A549 (cell line): Measurements from ENCODE around the gene IGF1R.

Experiments
- BHLHE40 ChIP-seq: IDR thresholded peaks from 2 replicates; pipeline ENCODE4 v1.6.1; 2012; ENCODE audit warnings: low read depth, low read length, inconsistent platforms
- CBX2 ChIP-seq: fragments of 200-600 bp; sonication (generic); IDR thresholded peaks from 2 replicates; pipeline ENCODE4 v1.6.1; 2016; ENCODE audit warnings: low read depth, mild to moderate bottlenecking, borderline replicate concordance
- CTCF ChIP-seq: fragments of >200 bp; sonication (Bioruptor Twin); formaldehyde crosslinking; IDR thresholded peaks from 3 replicates; pipeline ENCODE4 v1.5.1; 2016
- ELK1 ChIP-seq: fragments of 150-350 bp; IDR thresholded peaks from 2 replicates; pipeline ENCODE4 v1.6.1; 2014; ENCODE audit warnings: low read depth, mild to moderate bottlenecking, low read length
- EP300 ChIP-seq, 2 experiments: fragments of >200 bp; sonication (Bioruptor Twin); formaldehyde crosslinking; IDR thresholded peaks; 2 replicates in 1 of 2; 3 replicates in 1 of 2; pipeline ENCODE4 v1.6.1; 2016 to 2017
- ESRRA ChIP-seq: fragments of 150-350 bp; IDR thresholded peaks from 2 replicates; pipeline ENCODE4 v1.6.1; 2014; ENCODE audit warnings: mild to moderate bottlenecking, low read length, borderline replicate concordance
- GATA3 ChIP-seq: IDR thresholded peaks from 2 replicates; pipeline ENCODE4 v1.6.1; 2012; ENCODE audit warnings: borderline replicate concordance
- HOXB5 ChIP-seq: fragments of 250-450 bp; sonication (Bioruptor Pico); IDR thresholded peaks from 2 replicates; pipeline ENCODE4 v1.5.0; 2020; ENCODE audit warnings: mild to moderate bottlenecking, moderate library complexity
- MAX ChIP-seq: IDR thresholded peaks from 2 replicates; pipeline ENCODE4 v1.6.1; 2012
- NFE2L2 ChIP-seq: fragments of 150-350 bp; conservative IDR thresholded peaks from 2 replicates; pipeline ENCODE4 v1.6.1; 2014; ENCODE audit warnings: low read length
- PHF8 ChIP-seq: fragments of 200-600 bp; sonication (generic); IDR thresholded peaks from 2 replicates; pipeline ENCODE4 v1.6.1; 2016; ENCODE audit warnings: low read depth, mild to moderate bottlenecking, antibody characterized with exemption, moderate library complexity, borderline replicate concordance
- POLR2A ChIP-seq: IDR thresholded peaks from 2 replicates; pipeline ENCODE4 v1.6.1; 2012; ENCODE audit warnings: mild to moderate bottlenecking, low read length
- REST ChIP-seq: fragments of 200-600 bp; sonication (generic); IDR thresholded peaks from 2 replicates; pipeline ENCODE4 v1.6.1; 2016; ENCODE audit warnings: antibody characterized with exemption, mild to moderate bottlenecking, moderate library complexity
- SREBF2 ChIP-seq: fragments of 450-650 bp; IDR thresholded peaks from 2 replicates; pipeline ENCODE4 v1.6.1; 2014; ENCODE audit warnings: mild to moderate bottlenecking, moderate library complexity

DNA sequence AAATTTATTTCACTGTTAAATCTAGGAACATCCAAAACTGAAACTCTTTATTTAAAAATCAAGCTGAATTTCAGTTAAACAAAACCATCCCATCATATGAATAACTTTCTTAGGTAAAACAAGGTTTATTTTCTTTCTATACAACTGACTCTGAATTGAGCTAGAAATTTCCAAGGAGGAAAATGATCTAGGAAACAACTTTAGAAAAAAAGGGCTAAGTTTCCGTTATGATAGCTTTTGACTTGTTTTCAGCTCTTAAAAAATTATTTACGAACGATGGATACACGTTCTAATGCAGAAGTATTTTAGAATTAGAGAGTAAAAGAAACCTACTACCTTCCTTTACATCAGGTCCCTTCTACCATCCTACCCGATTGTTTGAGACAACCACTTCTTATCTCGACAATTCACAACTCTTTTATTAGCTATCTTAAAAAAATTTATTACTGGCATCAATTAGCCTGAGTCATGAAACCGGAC is 1.8 kb upstream of the IGF1R start:
- TF ChIP-seq CTCF (no peak), POLR2A (no peak), SREBF2 (no peak), ESRRA (no peak), PHF8 (no peak), HOXB5 (CRISPR knock-in tag) (no peak), REST (no peak), EP300 (IDR thresholded peaks at IDR 0.05) (no peak), CBX2 (no peak), ELK1 (no peak), BHLHE40 (no peak), NFE2L2 (no peak), GATA3 (no peak), MAX (no peak)
